Vagina (tissue), 2 donors: ENCODE data around the gene CBX7.

Experiments
- POLR2A ChIP-seq, 2 donors: fragments of 450-650 bp; IDR thresholded peaks; one replicate each; pipeline ENCODE4 v1.6.1; 2017; ENCODE audit warnings: antibody characterized with exemption in 2 of 2, mild to moderate bottlenecking in 2 of 2, moderate library complexity in 2 of 2
- TF ChIP-seq, protein P1 (sequence below), 3 experiments: fragments of 450-650 bp in 2 of 3; fragments of 200-600 bp in 1 of 3; sonication (generic) in 1 of 3; IDR thresholded peaks; one replicate each; pipeline ENCODE4 v1.5.1; 2017 to 2019; ENCODE audit warnings: antibody characterized with exemption in 3 of 3, mild to moderate bottlenecking in 2 of 3, moderate library complexity in 2 of 3

DNA sequence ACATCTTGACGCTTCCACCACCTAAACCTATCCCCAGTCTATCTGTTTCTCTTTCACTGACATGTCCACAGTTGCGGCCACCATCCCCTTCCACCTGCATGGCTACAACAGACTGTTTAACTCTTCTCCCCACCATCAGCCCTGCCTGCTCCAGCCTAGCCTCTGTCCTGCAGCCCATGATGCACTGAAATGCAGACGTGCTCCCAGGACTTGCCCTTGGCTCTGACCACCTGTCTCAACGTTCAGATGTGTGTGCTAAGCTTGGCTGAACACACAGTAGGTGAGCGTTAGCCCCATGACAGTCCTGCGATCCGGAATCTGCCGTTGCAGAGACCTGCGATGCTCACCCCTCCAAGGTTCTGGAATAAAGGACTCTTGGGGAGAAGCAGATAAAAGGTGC, 22.7 kb downstream of the CBX7 start:
- TF ChIP-seq, protein P1, sequence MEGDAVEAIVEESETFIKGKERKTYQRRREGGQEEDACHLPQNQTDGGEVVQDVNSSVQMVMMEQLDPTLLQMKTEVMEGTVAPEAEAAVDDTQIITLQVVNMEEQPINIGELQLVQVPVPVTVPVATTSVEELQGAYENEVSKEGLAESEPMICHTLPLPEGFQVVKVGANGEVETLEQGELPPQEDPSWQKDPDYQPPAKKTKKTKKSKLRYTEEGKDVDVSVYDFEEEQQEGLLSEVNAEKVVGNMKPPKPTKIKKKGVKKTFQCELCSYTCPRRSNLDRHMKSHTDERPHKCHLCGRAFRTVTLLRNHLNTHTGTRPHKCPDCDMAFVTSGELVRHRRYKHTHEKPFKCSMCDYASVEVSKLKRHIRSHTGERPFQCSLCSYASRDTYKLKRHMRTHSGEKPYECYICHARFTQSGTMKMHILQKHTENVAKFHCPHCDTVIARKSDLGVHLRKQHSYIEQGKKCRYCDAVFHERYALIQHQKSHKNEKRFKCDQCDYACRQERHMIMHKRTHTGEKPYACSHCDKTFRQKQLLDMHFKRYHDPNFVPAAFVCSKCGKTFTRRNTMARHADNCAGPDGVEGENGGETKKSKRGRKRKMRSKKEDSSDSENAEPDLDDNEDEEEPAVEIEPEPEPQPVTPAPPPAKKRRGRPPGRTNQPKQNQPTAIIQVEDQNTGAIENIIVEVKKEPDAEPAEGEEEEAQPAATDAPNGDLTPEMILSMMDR (IDR thresholded peaks at IDR 0.05), result no peak
- no peak for TF ChIP-seq POLR2A (IDR thresholded peaks at IDR 0.05)
